CD8-positive, alpha-beta memory T cell (primary cell): Measurements from ENCODE around the gene APOA5. TPM values are rescaled to one million over a fixed set of nuclear protein-coding genes. Genes with fewer than 3 reads are reported as not detected.
A peak's percentile ranks its signal among the peaks of the same experiment; 100 is the strongest.

Experiments
- CTCF ChIA-PET: fragments of 350-600 bp; sonication (Branson Sonifier 250); formaldehyde crosslinking; loops from one replicate; lab custom pipeline; 2021; ENCODE audit warnings: antibody characterized with exemption; lab: Charles Lee
- POLR2A ChIA-PET: fragments of 350-600 bp; sonication (Branson Sonifier 250); formaldehyde crosslinking; loops from one replicate; lab custom pipeline; 2021; ENCODE audit warnings: antibody characterized with exemption; lab: Charles Lee
- DNase-seq, 5 donors: peaks; one replicate each; pipeline versions ENCODE4 v3.0.0 to v3.0.0-alpha.2; 2020 to 2022; ENCODE audit warnings: mixed read lengths in 1 of 5
- H3K27ac ChIP-seq: one replicate; pipeline ENCODE4 v1.7.0; 2013; ENCODE audit warnings: low read depth, mild to moderate bottlenecking, low read length, moderate library complexity
- H3K27me3 ChIP-seq: 2 replicates; pipeline ENCODE4 v1.7.0; 2013; ENCODE audit warnings: low read length, mild to moderate bottlenecking; ENCODE audit not compliant: insufficient read depth, poor library complexity, severe bottlenecking
- H3K36me3 ChIP-seq: 2 replicates; pipeline ENCODE4 v1.7.0; 2013; ENCODE audit warnings: mild to moderate bottlenecking, low read length, moderate library complexity; ENCODE audit not compliant: insufficient read depth
- H3K4me1 ChIP-seq: 2 replicates; pipeline ENCODE4 v1.7.0; 2013; ENCODE audit warnings: mild to moderate bottlenecking, low read length, moderate library complexity; ENCODE audit not compliant: insufficient read depth
- H3K4me3 ChIP-seq: 2 replicates; pipeline ENCODE4 v1.7.0; 2013; ENCODE audit warnings: mild to moderate bottlenecking, low read length
- H3K9me3 ChIP-seq: 2 replicates; pipeline ENCODE4 v1.7.0; 2013; ENCODE audit warnings: mild to moderate bottlenecking, low read length
- H3K27ac Mint-ChIP-seq, 8 donors: one replicate each; pipeline ENCODE4 v1.8.0; 2020 to 2021; ENCODE audit warnings: mixed read lengths in 8 of 8, mild to moderate bottlenecking in 6 of 8, inconsistent platforms in 3 of 8, moderate library complexity in 3 of 8
- H3K27me3 Mint-ChIP-seq, 2 donors: one replicate each; pipeline ENCODE4 v1.8.0; 2020 to 2021; ENCODE audit warnings: mixed read lengths in 2 of 2, mild to moderate bottlenecking in 1 of 2, moderate library complexity in 1 of 2
- H3K36me3 Mint-ChIP-seq, 3 donors: one replicate each; pipeline ENCODE4 v1.8.0; 2020 to 2021; ENCODE audit warnings: mixed read lengths in 3 of 3, inconsistent platforms in 1 of 3, mild to moderate bottlenecking in 1 of 3
- H3K4me1 Mint-ChIP-seq, 3 donors: one replicate each; pipeline ENCODE4 v1.8.0; 2020 to 2021; ENCODE audit warnings: mixed read lengths in 3 of 3, inconsistent platforms in 1 of 3, mild to moderate bottlenecking in 1 of 3
- H3K4me3 Mint-ChIP-seq, 7 donors: one replicate each; pipeline ENCODE4 v1.8.0; 2020 to 2021; ENCODE audit warnings: mixed read lengths in 7 of 7, mild to moderate bottlenecking in 6 of 7, moderate library complexity in 4 of 7, inconsistent platforms in 2 of 7
- H3K9me3 Mint-ChIP-seq, 5 donors: one replicate each; pipeline ENCODE4 v1.8.0; 2020 to 2022; ENCODE audit warnings: mixed read lengths in 5 of 5, mild to moderate bottlenecking in 3 of 5, moderate library complexity in 2 of 5, inconsistent platforms in 1 of 5
- polyA plus RNA-seq: library from polyadenylated mRNA; unstranded; fragments of 300-500 nt; fragmentation: Illumina TruSeq; gene quantifications from one replicate; pipeline ENCODE4 v1.2.3, GENCODE V29; 2021
- total RNA-seq, 2 experiments: library from RNA; stranded (reverse); gene quantifications; one replicate each; pipeline ENCODE4 v1.2.3, GENCODE V29; 2021

APOA5 gene
- total and polyA plus RNA-seq, 3 experiments from 2014 or later, result not detected

- Histone ChIP-seq H3K36me3 (no peaks in the 10 kb centered on the region), H3K27me3 (no peaks in the 10 kb centered on the region), H3K9me3 (no peaks in the 10 kb centered on the region), H3K4me1 (peaks cover 7% of the 10 kb centered on the region), H3K4me3 (no peak overlapping the region), H3K27ac (no peak overlapping the region)
- no peak overlapping the region for H3K4me3 Mint-ChIP-seq
- CTCF ChIA-PET, result interaction anchor here (8.4 kb wide), 1 partner anchor 43 kb away, joined by 101 read pairs; the partner anchor contains the start of genes APOA5 and ZPR1
- no peaks in the 10 kb centered on the region for H3K36me3 Mint-ChIP-seq
- no peak for DNase-seq
- peak overlapping the region in 1 of 8 donors; percentile 63 for H3K27ac Mint-ChIP-seq
- POLR2A ChIA-PET, result no interaction called here
- peaks cover 0 to 1% of the 10 kb centered on the region in 2 donors for H3K27me3 Mint-ChIP-seq
- peaks cover 5 to 16% (median 9%) of the 10 kb centered on the region in 3 donors for H3K4me1 Mint-ChIP-seq
- no peaks in the 10 kb centered on the region for H3K9me3 Mint-ChIP-seq
Observed at GRCh38 chr11:116831790-116832349, 40.2 kb upstream of the APOA5 start.

GRCh38 chr11:116830184-116830912 is 38.7 kb upstream of the APOA5 start:
- Histone ChIP-seq H3K9me3 (no peaks in the 10 kb centered on the region), H3K27ac (no peak overlapping the region), H3K27me3 (no peaks in the 10 kb centered on the region), H3K4me1 (peaks cover 3% of the 10 kb centered on the region), H3K36me3 (no peaks in the 10 kb centered on the region), H3K4me3 (no peak overlapping the region)
- no peak overlapping the region for H3K4me3 Mint-ChIP-seq
- peaks cover 0 to 1% of the 10 kb centered on the region in 2 donors for H3K27me3 Mint-ChIP-seq
- H3K36me3 Mint-ChIP-seq, result no peaks in the 10 kb centered on the region
- ChIA-PET POLR2A (no interaction called here), CTCF (interaction anchor here (1.4 to 8.4 kb wide), 2 partner anchors 22 to 41 kb away, joined by 3 to 101 read pairs; partner anchors contain the start of genes APOA5 and ZPR1)
- H3K27ac Mint-ChIP-seq, result no peak overlapping the region
- DNase-seq, result no peak
- peaks cover 3 to 7% (median 5%) of the 10 kb centered on the region in 3 donors for H3K4me1 Mint-ChIP-seq
- no peaks in the 10 kb centered on the region for H3K9me3 Mint-ChIP-seq

DNA sequence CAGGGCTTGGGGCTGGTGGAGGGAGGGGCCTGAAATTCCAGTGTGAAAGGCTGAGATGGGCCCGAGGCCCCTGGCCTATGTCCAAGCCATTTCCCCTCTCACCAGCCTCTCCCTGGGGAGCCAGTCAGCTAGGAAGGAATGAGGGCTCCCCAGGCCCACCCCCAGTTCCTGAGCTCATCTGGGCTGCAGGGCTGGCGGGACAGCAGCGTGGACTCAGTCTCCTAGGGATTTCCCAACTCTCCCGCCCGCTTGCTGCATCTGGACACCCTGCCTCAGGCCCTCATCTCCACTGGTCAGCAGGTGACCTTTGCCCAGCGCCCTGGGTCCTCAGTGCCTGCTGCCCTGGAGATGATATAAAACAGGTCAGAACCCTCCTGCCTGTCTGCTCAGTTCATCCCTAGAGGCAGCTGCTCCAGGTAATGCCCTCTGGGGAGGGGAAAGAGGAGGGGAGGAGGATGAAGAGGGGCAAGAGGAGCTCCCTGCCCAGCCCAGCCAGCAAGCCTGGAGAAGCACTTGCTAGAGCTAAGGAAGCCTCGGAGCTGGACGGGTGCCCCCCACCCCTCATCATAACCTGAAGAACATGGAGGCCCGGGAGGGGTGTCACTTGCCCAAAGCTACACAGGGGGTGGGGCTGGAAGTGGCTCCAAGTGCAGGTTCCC is 38.0 kb upstream of the APOA5 start, which contains the start of gene APOC3:
Gene APOC3 (plus strand): TSS at position 383 of the 659 bp plus-strand sequence. CDS start 676 bp downstream, outside the sequence.
- Mint-ChIP-seq H3K4me1 (peaks cover under 1% of the 10 kb centered on the region in 3 donors), H3K27ac (no peak within 1 kb of the TSS), H3K9me3 (no peaks in the 10 kb centered on the region), H3K27me3 (peaks cover 0 to 1% of the 10 kb centered on the region in 2 donors), H3K4me3 (no peak within 1 kb of the TSS), H3K36me3 (no peaks in the 10 kb centered on the region)
- no peak for DNase-seq
- Histone ChIP-seq H3K27ac (no peak within 1 kb of the TSS), H3K9me3 (no peaks in the 10 kb centered on the region), H3K36me3 (no peaks in the 10 kb centered on the region), H3K4me1 (no peaks in the 10 kb centered on the region), H3K4me3 (no peak within 1 kb of the TSS), H3K27me3 (no peaks in the 10 kb centered on the region)
- CTCF ChIA-PET, result interaction anchor here (1.4 to 8.4 kb wide), 2 partner anchors 23 to 40 kb away, joined by 3 to 101 read pairs; partner anchors contain the start of genes APOA5 and ZPR1
- POLR2A ChIA-PET, result no interaction called here

DNA sequence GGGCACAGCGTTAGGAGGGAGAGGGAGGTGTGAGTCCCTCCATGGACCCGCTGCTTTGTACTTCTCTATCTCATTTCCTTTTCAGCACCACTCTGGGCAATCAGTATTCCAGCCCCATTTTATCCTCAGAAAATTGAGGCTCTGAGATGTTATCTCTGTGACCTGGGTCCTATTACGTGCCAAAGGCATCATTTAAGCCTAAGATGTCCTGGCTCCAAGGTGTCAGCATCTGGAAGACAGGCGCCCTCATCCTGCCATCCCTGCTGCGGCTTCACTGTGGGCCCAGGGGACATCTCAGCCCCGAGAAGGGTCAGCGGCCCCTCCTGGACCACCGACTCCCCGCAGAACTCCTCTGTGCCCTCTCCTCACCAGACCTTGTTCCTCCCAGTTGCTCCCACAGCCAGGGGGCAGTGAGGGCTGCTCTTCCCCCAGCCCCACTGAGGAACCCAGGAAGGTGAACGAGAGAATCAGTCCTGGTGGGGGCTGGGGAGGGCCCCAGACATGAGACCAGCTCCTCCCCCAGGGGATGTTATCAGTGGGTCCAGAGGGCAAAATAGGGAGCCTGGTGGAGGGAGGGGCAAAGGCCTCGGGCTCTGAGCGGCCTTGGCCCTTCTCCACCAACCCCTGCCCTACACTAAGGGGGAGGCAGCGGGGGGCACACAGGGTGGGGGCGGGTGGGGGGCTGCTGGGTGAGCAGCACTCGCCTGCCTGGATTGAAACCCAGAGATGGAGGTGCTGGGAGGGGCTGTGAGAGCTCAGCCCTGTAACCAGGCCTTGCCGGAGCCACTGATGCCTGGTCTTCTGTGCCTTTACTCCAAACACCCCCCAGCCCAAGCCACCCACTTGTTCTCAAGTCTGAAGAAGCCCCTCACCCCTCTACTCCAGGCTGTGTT is 37.2 kb upstream of the APOA5 start:
- no peaks in the 10 kb centered on the region for H3K27me3 ChIP-seq
- Mint-ChIP-seq H3K9me3 (no peaks in the 10 kb centered on the region), H3K27ac (no peak overlapping the region), H3K4me1 (no peaks in the 10 kb centered on the region), H3K4me3 (no peak overlapping the region), H3K27me3 (peaks cover 0 to 1% of the 10 kb centered on the region in 2 donors), H3K36me3 (no peaks in the 10 kb centered on the region)
- H3K9me3 ChIP-seq, result no peaks in the 10 kb centered on the region
- no peak overlapping the region for H3K27ac ChIP-seq
- ChIA-PET CTCF (interaction anchor here (0.6 to 8.4 kb wide), 3 partner anchors 24 to 40 kb away, joined by 3 to 101 read pairs (median 3); partner anchors contain the start of genes APOA5 and ZPR1), POLR2A (no interaction called here)
- H3K4me3 ChIP-seq, result no peak overlapping the region
- no peaks in the 10 kb centered on the region for H3K36me3 ChIP-seq
- DNase-seq, result no peak
- H3K4me1 ChIP-seq, result no peaks in the 10 kb centered on the region

DNA sequence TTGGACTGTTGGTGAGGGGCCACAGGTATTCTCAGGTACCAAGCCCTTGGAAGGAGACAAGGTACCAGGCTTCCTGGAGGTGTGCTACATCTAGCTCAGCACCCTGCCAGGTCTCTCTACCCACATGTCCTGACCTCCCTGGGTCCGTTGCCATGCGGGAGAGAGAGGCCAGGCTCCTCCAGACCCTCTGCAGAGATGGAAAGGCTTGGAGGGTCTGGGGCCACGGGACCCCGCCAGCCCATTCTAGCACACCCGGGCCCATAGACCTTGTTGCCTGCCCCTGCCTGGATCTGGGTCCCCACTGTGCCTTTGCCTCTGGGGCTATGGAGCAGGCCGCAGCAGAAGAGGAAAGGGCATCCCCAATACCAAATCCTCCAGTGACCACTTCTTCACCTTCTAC is 35.8 kb upstream of the APOA5 start:
- Histone ChIP-seq H3K27me3 (no peaks in the 10 kb centered on the region), H3K27ac (no peak overlapping the region), H3K36me3 (no peaks in the 10 kb centered on the region), H3K4me3 (no peak overlapping the region), H3K4me1 (no peaks in the 10 kb centered on the region), H3K9me3 (no peaks in the 10 kb centered on the region)
- Mint-ChIP-seq H3K27me3 (peaks cover 0 to 1% of the 10 kb centered on the region in 2 donors), H3K36me3 (no peaks in the 10 kb centered on the region), H3K4me1 (no peaks in the 10 kb centered on the region), H3K27ac (no peak overlapping the region), H3K9me3 (no peaks in the 10 kb centered on the region), H3K4me3 (no peak overlapping the region)
- no peak for DNase-seq
- ChIA-PET CTCF (interaction anchor here (1.0 kb wide), 1 partner anchor 9 kb away, joined by 3 read pairs; no protein-coding TSS in a partner anchor), POLR2A (no interaction called here)

- POLR2A ChIA-PET, result no interaction called here
Observed at GRCh38 chr11:116826751-116827431, 35.2 kb upstream of the APOA5 start.

More at GRCh38 chr11:116826751-116827431, 35.2 kb upstream of the APOA5 start:
- H3K36me3 ChIP-seq, result no peaks in the 10 kb centered on the region
- H3K27ac ChIP-seq, result no peak overlapping the region
- H3K27me3 Mint-ChIP-seq, result peaks cover 0 to 1% of the 10 kb centered on the region in 2 donors
- no peaks in the 10 kb centered on the region for H3K9me3 Mint-ChIP-seq
- no peaks in the 10 kb centered on the region for H3K4me1 ChIP-seq
- DNase-seq, result no peak
- no peaks in the 10 kb centered on the region for H3K9me3 ChIP-seq
- H3K27me3 ChIP-seq, result no peaks in the 10 kb centered on the region
- no peaks in the 10 kb centered on the region for H3K4me1 Mint-ChIP-seq
- CTCF ChIA-PET, result interaction anchor here (1.0 kb wide), 1 partner anchor 9 kb away, joined by 3 read pairs; no protein-coding TSS in a partner anchor
- no peak overlapping the region for H3K27ac Mint-ChIP-seq
- H3K4me3 ChIP-seq, result no peak overlapping the region
- no peaks in the 10 kb centered on the region for H3K36me3 Mint-ChIP-seq
- no peak overlapping the region for H3K4me3 Mint-ChIP-seq
